Stimulated activated CD8-positive, alpha-beta memory T cell treated with anti-CD3 and anti-CD28 coated beads, Interleukin-7, amount 100 ng/mL, for 1 hour (primary cell): ENCODE measurements around the gene ANGPTL8.

Experiments
- DNase-seq, 2 donors: peaks; one replicate each; pipeline ENCODE4 v3.0.0-alpha.2; 2020; ENCODE audit warnings: low read depth in 2 of 2

The ANGPTL8 gene

DNA sequence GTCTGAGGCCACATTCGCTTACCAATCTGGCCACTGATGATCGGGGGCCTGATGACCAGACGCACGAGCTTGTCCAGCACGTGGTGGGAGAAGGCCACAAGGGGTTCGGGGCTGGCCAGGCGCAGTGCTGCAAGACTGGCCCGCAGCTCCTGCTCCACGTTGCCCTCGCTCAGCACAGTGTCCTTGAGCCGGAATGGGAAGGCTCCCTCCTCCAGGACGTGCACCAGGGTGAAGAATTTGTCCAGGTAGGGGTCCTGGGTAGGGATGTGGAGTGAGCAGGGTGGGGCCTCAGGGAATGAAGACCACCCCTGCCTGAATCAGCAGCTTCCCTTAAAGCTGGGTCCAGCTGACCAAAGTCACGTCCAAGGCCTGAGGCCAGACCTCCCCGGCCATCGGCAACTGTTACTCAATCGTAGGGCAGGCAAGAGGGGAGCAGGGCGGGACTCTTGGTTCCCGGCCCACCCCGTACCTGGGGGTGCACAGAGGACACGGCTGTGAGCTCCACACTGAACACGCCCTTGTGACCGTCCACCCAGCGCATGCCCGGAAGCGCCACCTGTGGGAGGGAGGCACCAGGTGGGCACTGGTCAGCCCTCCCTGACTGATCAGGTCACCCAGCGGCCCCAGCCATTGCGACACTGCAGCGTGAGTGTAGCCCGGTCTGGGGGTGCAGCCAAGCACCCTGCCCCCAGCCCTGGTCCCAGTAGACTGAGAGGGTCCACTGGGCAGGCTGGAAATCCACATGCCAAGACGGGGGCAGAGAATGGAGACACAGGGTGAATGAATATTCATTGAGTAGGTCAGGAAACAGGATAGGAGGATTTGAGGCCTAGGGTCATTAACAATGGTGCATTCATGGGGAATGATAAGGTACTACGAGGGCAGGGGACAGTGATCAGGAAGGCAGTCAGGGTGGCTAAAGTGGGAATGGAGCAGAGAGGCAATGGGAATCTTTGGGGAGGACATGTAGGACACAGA is 2.8 kb upstream of the ANGPTL8 start:
- no peak for DNase-seq

DNA sequence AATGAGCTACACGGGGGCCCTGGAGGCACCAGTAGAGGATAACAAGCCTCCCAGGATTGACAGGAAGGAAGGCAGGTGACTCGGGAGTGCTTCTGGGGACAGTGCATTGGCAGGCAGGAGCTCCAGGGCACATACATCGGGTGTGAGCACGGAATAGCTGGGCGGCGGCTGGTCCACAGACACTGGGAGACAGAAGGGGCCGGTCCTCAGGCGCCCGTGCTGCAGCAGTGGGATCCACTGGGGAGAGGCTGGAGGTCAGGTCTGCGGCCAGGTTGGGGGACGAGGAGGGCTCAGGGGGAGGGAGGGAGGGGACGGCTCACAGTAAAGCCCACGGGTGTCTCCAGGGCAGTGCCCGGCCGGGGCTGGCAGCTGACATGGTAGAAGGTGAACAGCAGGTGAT is 2.1 kb upstream of the ANGPTL8 start:
- DNase-seq, result no peak

DNA sequence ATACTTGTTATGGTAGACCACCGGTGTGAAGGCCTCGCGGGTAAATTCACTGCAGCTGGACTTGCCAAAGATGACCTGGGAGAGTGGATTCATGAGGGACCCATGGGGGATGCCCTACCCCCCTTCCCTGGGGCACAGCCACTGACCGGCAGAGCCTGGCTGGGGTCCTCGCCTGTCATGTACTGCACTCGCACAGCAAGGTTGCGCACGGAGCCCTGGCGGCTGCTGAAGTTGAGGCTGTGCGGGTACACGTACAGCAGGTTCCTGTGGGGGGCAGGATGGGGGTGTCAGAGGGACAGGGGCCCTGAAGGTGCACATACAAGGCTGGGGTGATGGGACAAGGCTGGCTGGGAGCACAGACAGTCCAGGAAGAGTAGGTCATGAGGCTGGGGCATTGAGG is 1.4 kb upstream of the ANGPTL8 start:
- DNase-seq, result no peak

DNA sequence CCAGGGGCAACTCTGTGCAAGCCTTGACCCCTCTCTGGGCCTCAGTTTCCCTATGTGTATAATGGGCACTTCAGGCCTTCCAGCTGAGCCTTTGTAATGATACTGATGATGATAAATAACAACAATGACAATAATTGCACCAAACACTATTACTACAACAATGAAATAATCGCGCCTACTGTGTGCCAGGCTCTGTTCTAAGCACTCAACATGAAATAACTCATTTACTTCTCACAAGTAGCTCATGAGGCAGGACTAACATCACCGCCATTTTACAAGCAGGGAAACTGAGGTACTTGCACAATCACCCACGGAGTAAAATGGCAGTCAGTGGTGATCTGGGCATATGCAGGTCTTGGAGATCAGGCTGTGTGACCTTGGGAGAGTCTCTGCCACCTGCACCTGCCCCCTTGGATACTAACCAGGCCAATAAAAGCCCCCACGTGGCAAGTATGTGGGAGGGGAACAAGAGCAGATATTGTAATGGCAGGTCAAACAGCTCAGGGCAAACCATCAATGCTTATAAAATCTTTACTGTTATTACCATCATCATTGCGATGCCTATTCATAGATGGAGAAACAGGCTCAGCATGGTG is 540 bp upstream of the ANGPTL8 start:
- DNase-seq, result no peak

DNA sequence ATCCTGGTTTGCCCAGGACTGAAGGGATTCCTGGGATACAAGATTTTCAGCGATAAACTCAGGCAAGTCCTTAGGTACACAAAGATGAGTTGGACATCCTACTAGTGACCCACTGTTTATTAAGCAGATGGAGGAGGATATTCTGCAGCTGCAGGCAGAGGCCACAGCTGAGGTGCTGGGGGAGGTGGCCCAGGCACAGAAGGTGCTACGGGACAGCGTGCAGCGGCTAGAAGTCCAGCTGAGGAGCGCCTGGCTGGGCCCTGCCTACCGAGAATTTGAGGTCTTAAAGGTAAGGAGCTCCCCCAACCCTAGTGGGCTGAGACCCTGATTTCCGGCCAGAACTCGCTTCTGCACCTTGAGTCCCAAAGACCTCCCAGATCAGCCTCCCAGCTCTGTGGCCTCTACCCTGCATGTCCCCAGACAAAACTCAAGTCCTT is 607 bp downstream of the ANGPTL8 start:
- DNase-seq, result no peak

DNA sequence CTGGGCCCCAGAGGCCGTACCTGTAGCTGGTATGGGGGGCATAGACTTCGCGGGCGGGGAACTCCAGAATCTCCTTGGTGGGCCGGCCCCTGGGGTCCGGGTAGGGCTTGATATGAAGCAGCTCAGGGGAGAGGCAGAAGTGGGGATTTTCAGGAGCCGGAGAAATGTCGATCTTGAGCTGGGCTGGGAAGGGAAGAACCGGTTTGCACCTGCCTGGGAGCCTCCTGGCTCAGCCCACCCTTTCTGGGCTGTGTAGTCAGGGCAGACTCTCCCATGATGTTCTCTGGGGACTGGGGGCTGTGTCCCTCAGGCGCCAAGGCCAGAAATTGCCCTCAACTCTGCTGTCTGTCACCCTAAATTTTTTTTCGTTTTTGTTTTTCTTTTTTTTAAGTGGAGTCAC is 2.6 kb downstream of the ANGPTL8 start:
- DNase-seq, result no peak

DNA sequence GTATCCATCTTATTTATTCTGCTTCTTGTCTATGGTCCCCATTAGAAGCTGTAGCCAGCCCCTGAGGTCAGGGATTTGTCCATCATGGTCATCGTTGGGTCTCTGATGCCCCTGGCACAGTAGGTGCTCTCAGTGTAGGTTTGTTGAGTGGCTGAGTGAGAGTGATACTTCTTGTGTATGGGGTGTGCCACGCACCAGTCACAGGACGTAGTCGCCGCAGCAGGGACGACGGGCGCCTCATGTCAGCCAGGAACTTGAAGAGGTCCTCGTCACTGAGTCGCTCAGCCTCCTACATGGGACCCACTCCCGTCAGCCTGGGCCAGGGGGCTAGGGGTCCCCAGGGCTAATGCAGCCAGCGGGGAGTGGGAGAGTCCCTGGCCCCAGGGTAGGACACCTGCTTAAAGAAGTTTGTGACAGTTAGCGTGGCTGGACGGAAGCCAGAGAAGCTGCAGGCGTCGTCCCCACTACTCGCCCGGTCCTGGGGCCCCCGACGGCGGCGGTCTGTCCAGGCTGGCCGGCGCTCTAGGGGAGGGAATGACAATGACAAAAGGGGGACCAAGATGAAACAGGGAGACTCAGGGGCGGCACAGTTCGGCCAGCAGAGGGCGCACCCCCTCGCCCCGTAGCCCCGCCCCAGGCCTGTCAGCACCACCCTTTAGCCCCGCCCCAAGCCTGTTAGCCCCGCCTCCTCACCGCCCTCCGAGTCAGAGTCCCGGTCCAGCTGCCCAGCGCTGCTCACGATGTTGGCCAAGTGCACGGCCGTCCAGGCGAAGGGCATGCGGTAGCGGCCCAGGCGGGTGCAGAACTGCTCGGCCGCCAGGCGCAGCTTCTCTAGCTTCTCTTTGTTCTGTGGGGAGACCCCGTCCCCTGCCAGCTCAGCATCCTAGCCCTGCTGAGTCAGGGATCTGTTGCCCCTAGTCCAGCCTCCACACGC is 3.7 kb downstream of the ANGPTL8 start:
- DNase-seq, result peak; percentile 51 to 77

DNA sequence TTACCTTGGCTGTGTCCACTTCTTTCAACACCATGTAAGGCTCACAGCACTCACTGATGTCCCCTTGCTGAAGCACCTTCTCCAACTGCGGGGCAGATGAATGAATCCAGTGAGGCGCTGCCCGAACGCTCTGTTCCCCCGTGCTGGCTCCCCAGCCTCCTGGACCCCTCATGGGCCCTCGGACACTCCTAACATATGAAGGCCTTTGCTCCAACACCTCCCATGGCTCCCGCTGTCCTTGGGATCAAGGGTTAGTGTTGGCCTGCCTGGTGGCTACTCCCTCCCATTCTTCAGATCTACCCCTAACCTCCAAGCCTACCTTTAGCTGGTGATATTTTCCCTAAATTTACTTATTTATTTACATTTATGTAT is 4.4 kb downstream of the ANGPTL8 start:
- DNase-seq, result no peak

DNA sequence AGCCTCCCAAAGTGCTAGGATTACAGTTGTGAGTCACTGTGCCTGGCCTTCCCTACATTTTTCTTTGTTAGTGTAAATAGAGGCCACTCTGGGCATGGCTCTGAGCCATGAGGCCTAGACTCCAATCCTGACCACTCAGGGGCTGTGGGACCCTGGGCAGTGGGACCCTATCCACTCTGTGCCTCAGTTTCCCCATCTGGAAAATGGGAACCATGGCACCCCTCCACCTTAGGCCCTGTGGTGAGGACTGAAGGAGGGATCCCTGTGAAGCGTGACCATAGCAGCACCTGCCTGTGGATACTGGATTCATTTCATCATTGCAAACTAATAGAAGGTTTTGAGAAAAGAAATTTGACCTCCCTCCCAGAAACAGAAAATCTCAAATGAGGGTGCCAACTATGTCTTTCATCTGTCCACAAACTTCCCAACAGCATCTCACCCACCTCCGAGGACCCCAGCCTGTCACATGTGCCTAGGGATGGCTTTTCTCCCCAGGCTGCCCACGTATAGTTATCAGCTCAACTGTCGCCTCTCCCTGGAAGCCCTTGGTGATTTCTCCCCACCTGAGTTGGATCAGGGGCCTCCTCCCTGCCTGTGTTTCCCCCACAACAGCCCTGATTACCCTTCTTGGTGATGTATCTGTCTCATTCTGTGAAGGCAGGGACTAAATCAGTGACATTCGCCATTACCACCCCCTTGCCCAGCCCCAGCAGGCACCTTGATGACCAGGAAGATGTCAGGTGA is 5.6 kb downstream of the ANGPTL8 start:
- DNase-seq, result no peak

DNA sequence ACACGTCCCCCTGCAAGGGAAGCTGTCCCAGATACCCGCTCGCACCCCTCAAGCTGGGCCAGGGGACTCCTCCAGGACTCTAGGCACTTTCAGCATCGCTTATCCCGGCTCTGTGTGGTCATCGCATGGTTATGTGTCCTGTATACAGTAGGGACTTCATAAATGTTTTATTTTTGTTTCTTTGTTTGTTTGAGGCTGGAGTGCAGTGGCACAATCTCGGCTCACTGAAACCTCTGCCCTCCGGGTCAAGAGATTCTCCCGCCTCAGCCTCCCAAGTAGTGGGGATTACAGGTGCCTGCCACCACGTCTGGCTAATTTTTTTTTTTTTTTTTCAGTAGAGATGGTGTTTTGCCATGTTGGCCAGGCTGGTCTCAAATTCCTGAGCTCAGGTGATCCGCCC is 7.5 kb downstream of the ANGPTL8 start:
- DNase-seq, result no peak

DNA sequence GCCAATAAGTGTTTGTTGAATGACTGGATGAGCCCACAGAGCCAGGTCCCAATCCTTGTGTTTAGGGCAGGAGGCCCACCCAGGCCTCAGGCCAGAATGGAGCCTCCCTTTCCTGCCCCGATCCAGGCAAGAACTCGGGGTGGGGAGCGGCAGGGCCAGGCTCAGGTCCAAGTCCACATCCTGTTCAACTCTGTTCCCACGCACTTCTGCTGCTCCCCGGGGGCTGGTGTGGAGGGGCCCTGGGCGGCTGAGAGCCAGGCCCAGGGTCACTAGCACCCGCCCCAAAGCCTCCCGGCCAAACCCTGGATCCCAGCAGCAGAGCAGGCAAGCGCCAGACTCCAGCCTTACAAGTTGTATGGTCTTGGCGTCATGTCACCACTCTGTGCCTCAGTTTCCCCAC is 8.0 kb downstream of the ANGPTL8 start:
- DNase-seq, result no peak

DNA sequence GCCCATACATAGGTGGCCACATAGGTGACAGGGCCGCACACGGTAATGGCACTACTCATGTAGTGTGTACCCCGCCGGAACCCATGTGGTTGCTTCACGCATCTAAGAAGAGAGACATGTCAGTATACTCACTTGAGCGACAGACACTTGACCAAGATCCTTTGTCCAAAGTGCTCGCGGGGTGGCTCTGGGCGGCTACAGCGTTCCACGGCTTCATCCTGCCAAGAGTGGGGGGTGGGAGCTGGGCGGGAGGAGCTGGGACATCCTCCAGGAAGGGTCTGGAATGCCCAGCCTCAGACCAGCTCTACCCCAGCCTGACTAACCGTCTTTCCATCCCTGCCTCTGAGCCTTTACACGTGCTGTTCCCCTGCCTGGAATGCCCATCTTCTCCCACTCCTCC is 8.5 kb downstream of the ANGPTL8 start:
- no peak for DNase-seq

DNA sequence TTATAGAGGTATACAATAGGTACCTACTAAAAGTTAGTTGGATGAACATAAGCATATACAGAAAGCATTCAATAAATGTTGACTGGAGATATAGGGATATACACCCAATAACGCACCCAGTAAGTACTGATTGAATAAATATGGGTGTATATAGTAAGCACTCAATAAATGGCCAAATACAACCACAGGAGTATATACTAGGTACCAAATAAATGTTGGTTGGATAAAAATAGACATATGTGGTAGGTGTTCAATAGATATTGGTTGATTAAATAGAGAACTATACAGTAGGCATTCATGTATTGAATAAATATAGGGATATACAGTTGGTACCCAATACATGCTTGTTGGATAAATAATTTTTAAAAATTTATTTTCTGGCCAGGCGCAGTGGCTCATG is 9.4 kb downstream of the ANGPTL8 start:
- no peak for DNase-seq

DNA sequence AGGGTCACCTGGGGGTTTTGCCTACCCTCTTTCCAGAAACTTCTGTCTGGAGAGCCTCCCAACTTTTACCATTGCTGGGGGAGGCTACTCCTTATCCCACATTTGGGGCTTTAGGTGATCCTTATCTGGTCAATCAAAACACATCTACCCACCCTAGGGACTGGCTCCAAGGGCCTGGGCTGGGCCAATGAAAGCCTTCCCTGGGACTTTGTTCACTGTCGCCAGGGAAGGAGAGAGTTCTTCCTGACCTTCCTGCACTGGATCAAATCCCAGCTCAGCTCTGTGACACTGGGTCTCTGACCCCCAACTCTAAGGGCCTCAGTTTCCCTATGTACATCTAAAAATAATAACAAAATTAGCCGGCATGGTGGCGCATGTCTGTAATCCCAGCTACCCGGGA is 11.8 kb downstream of the ANGPTL8 start:
- no peak for DNase-seq

DNA sequence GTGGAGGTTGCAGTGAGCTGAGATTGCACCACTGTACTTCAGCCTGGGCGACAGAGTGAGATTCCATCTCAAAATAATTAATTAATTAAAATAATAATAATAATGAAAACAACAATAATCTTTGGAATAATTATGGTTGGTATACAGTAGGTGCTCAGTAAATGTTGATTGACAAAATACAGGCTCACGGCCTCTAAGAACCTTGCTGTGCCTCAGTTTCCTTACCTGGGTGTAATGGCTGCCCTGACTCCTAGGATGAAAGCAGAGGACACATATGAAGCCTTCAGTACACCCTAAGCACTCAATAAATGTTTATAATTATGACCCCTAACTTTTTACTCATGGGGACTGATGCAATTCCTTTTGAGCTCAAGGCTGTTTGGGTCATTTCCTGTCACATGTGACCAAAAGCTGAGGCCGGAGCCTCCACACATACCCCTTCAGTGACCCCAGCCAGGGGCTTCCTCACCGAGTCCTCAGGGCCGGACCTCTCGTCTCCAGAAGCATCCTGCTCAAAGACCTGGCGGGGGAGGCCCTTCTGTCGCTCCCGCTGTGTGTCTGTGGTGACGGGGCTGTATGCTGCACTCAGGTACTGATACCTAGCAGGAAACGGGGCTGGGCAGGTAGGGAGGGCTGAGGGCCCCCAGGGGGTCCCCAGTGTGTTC is 12.4 kb downstream of the ANGPTL8 start:
- DNase-seq, result no peak

DNA sequence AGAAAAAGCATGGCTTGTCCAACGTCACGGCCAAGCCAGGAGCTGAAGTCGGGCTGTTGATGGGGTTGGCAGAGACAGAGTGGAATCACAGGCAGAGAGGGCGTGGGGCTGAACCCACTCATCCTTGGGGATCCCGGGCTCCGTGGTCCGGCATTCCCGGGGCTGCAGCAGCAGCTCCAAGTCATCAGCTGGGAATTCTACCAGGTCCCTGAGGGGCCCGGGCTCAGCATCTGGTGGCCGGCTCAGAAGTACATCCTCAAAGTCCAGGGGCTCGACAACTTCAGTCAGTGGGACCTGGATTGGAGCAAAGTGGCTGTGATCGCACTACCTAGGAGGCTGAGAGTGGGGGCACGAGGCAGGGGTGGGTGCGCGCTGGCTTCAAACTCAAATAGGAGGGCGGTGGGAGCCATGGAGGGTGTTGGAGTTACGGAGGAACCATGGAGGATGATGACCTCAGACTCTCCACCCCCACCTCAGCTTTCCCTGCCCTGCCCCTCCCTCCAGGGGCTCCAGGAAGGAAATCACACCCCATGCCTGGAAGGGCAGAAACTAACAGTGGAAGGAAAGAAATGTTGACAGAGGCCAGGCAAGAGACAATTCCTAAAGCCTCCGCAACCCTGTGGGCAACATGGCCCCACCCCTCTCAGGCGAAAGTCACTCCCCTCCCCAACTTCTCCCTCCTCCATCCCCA is 13.4 kb downstream of the ANGPTL8 start:
- DNase-seq, result no peak

DNA sequence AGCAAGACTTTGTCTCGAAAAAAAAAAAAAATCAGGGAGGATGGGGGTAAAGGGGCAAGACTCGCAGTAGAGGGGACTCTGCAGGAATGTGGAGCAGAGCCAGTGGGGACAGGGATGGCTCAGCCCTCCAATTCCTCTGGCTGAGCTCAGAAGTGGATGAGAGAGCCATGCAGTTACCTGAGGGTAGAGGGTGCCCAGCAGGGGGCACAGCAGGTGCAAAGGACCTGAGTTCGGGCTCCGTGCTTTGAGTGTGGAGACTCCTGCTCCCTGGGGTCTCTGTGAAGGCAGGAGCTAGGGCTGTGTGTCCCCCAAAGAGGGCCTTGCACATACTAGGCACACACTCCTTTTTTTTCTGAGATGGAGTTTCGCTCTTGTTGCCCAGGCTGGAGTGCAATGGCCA is 15.2 kb downstream of the ANGPTL8 start:
- DNase-seq, result no peak

DNA sequence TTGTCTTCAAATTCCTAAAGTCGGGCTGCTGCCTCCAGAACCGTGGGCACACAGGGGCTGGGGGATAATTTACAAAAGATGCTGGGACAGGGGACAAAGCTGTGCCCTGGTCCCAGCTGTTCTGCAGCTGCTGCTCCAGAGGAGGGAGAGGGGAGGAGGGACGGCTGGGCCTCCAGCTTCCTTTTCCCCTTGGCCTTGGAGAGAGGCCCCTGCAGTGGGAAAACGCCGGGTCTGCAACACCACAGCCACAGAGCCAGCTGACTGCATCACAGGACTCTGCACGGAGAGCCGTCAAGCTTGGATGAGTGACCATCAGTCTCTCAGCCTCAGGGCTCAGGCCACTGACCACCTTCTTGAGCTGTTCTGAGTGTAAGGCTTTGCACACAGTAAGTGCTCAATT is 16.8 kb downstream of the ANGPTL8 start:
- no peak for DNase-seq

DNA sequence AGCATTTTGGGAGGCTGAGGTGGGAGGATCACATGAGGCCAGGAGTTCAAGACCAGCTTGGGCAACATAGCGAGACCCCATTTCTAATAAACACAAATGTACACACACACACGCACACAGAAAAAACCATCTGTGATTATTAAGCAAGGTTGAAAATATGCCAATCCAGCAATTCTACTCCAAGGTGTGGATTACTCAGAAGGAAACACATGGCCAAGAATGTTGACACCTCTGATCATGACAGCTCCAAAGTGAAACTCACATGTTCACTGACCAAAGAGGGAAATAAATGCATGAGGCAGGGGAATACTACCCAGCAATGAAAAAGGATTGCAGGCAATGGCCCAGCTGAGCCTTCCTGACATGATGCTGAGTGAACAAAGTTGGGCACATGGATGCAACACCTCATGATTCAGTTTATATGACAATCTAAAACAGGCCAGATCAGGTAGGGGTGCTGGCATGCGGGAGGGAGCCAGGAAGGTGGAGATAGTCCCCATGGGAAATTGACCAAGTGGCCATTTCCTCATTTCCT is 18.5 kb downstream of the ANGPTL8 start:
- no peak for DNase-seq

DNA sequence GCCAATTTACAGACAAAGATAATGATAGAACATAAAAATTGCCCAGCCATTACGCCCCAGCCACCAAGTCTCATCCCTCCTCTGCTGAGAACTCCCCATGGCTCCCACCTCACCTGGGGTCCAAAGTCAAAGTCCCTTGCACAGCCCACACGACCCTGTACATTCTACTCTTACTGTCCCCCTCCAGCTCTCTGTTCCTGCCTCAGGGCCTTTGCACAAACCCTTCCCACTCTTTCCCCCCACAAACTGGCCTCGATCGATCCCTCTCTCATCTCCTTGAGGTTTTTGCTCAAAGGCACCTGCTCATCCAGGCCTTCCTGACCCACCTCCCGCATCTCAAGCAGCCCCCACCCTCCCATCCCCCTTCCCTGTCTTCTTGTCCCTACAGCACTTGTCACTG is 21.6 kb downstream of the ANGPTL8 start:
- DNase-seq, result no peak
